H9 (cell line): ENCODE measurements around the gene KRT39. TPM values are rescaled to one million over a fixed set of nuclear protein-coding genes. Genes with fewer than 3 reads are reported as not detected.

Experiments used
- DNase-seq: peaks from one replicate; pipeline ENCODE4 v3.0.0-alpha.2; 2017
- H2AFZ ChIP-seq: one replicate; pipeline ENCODE4 v1.6.1; 2013; ENCODE audit warnings: mild to moderate bottlenecking, low read length, control low read depth, moderate library complexity
- H2AK5ac ChIP-seq: 2 replicates; pipeline ENCODE4 v1.6.1; 2013; ENCODE audit warnings: low read length, control low read depth, mixed read lengths; ENCODE audit not compliant: insufficient read length
- H2BK120ac ChIP-seq: one replicate; pipeline ENCODE4 v1.6.1; 2013; ENCODE audit warnings: low read depth, mild to moderate bottlenecking, low read length, control low read depth, inconsistent platforms; ENCODE audit not compliant: poor library complexity, severe bottlenecking
- H2BK12ac ChIP-seq: 2 replicates; pipeline ENCODE4 v1.6.1; 2013; ENCODE audit warnings: low read length, control low read depth, mixed read lengths, low read depth; ENCODE audit not compliant: insufficient read length
- H2BK15ac ChIP-seq: 2 replicates; pipeline ENCODE4 v1.6.1; 2013; ENCODE audit warnings: low read depth, low read length, control low read depth
- H2BK20ac ChIP-seq: one replicate; pipeline ENCODE4 v1.6.1; 2013; ENCODE audit warnings: low read depth, mild to moderate bottlenecking, low read length, control low read depth, inconsistent platforms; ENCODE audit not compliant: poor library complexity, severe bottlenecking
- H2BK5ac ChIP-seq: 2 replicates; pipeline ENCODE4 v1.6.1; 2013; ENCODE audit warnings: low read length, control low read depth, mixed read lengths; ENCODE audit not compliant: insufficient read length
- H3K14ac ChIP-seq: 2 replicates; pipeline ENCODE4 v1.6.1; 2013; ENCODE audit warnings: low read length, control low read depth; ENCODE audit not compliant: insufficient read depth
- H3K18ac ChIP-seq: 2 replicates; pipeline ENCODE4 v1.6.1; 2013; ENCODE audit warnings: low read depth, mild to moderate bottlenecking, mixed read lengths, low read length, control low read depth; ENCODE audit not compliant: insufficient read length
- H3K23ac ChIP-seq: 2 replicates; pipeline ENCODE4 v1.6.1; 2013; ENCODE audit warnings: low read length, control low read depth, mixed read lengths, low read depth; ENCODE audit not compliant: insufficient read length
- H3K23me2 ChIP-seq: 2 replicates; pipeline ENCODE4 v1.6.1; 2013; ENCODE audit warnings: low read depth, mild to moderate bottlenecking, mixed read lengths, low read length, control low read depth; ENCODE audit not compliant: insufficient read length, poor library complexity, severe bottlenecking
- H3K27ac ChIP-seq: 2 replicates; pipeline ENCODE4 v1.5.1; 2013; ENCODE audit warnings: low read length, control low read depth, mixed read lengths, low read depth; ENCODE audit not compliant: insufficient read length
- H3K27me3 ChIP-seq: 2 replicates; pipeline ENCODE4 v1.6.1; 2013; ENCODE audit warnings: low read length, control low read depth, inconsistent platforms; ENCODE audit not compliant: insufficient read depth
- H3K4ac ChIP-seq: 2 replicates; pipeline ENCODE4 v1.6.1; 2013; ENCODE audit warnings: low read depth, mild to moderate bottlenecking, control low read depth, inconsistent platforms, low read length, moderate library complexity
- H3K4me1 ChIP-seq: 2 replicates; pipeline ENCODE4 v1.6.1; 2013; ENCODE audit warnings: low read length, control low read depth, inconsistent platforms; ENCODE audit not compliant: insufficient read depth
- H3K4me2 ChIP-seq: 2 replicates; pipeline ENCODE4 v1.6.1; 2013; ENCODE audit warnings: low read length, control low read depth, mixed read lengths; ENCODE audit not compliant: insufficient read length, insufficient read depth
- H3K56ac ChIP-seq: 2 replicates; pipeline ENCODE4 v1.6.1; 2013; ENCODE audit warnings: low read depth, mild to moderate bottlenecking, mixed read lengths, low read length, control low read depth; ENCODE audit not compliant: insufficient read length
- H3K79me1 ChIP-seq: 2 replicates; pipeline ENCODE4 v1.6.1; 2013; ENCODE audit warnings: low read depth, mild to moderate bottlenecking, moderate library complexity, low read length, control low read depth, inconsistent platforms; ENCODE audit not compliant: insufficient read depth, poor library complexity, severe bottlenecking
- H3K79me2 ChIP-seq: 2 replicates; pipeline ENCODE4 v1.6.1; 2013; ENCODE audit warnings: low read length, control low read depth, inconsistent platforms; ENCODE audit not compliant: insufficient read depth
- H3K9ac ChIP-seq: 2 replicates; pipeline ENCODE4 v1.6.1; 2013; ENCODE audit warnings: low read length, control low read depth, mixed read lengths; ENCODE audit not compliant: insufficient read length; ENCODE audit errors: extremely low read depth
- H3K9me3 ChIP-seq: one replicate; pipeline ENCODE4 v1.6.1; 2013; ENCODE audit warnings: low read depth, low read length, inconsistent platforms; ENCODE audit not compliant: control insufficient read depth
- H3T11ph ChIP-seq: one replicate; pipeline ENCODE4 v1.6.1; 2013; ENCODE audit warnings: mild to moderate bottlenecking, low read length, control low read depth, inconsistent platforms
- H4K20me1 ChIP-seq: one replicate; pipeline ENCODE4 v1.6.1; 2013; ENCODE audit not compliant: control insufficient read depth, insufficient read length, insufficient read depth
- H4K5ac ChIP-seq: 2 replicates; pipeline ENCODE4 v1.6.1; 2013; ENCODE audit warnings: low read depth, mild to moderate bottlenecking, mixed read lengths, low read length, control low read depth; ENCODE audit not compliant: insufficient read length
- H4K8ac ChIP-seq: replicated peaks from 2 replicates; pipeline ENCODE4 v1.6.1; 2013; ENCODE audit warnings: low read length, control low read depth, mixed read lengths, low read depth; ENCODE audit not compliant: insufficient read length
- H4K91ac ChIP-seq: 2 replicates; pipeline ENCODE4 v1.6.1; 2013; ENCODE audit warnings: low read depth, mild to moderate bottlenecking, moderate library complexity, mixed read lengths, low read length, control low read depth; ENCODE audit not compliant: insufficient read length
- H3K27ac Mint-ChIP-seq, 3 experiments: 2 replicates in 2 of 3; 3 replicates in 1 of 3; pipeline ENCODE4 v1.8.0; 2020 to 2021; ENCODE audit warnings: mixed read lengths in 3 of 3, mild to moderate bottlenecking in 1 of 3, moderate library complexity in 1 of 3
- H3K27me3 Mint-ChIP-seq: 2 replicates; pipeline ENCODE4 v1.8.0; 2021; ENCODE audit warnings: low read depth, mild to moderate bottlenecking, moderate library complexity, mixed read lengths
- H3K36me3 Mint-ChIP-seq, 3 experiments: 2 replicates in 2 of 3; 3 replicates in 1 of 3; pipeline ENCODE4 v1.8.0; 2020 to 2021; ENCODE audit warnings: low read depth in 3 of 3, mixed read lengths in 3 of 3; ENCODE audit not compliant: insufficient read depth in 1 of 3
- H3K4me1 Mint-ChIP-seq, 2 experiments: 2 replicates each; pipeline ENCODE4 v1.8.0; 2020; ENCODE audit warnings: mixed read lengths in 2 of 2
- H3K4me3 Mint-ChIP-seq, 2 experiments: 2 replicates in 1 of 2; 3 replicates in 1 of 2; pipeline ENCODE4 v1.8.0; 2020 to 2021; ENCODE audit warnings: mild to moderate bottlenecking in 2 of 2, mixed read lengths in 2 of 2, moderate library complexity in 1 of 2
- H3K9me3 Mint-ChIP-seq, 2 experiments: 2 replicates in 1 of 2; 3 replicates in 1 of 2; pipeline ENCODE4 v1.8.0; 2020; ENCODE audit warnings: mild to moderate bottlenecking in 2 of 2, mixed read lengths in 2 of 2, moderate library complexity in 1 of 2
- CTCF ChIP-seq: fragments of 200-600 bp; sonication (generic); conservative IDR thresholded peaks from 3 replicates; pipeline ENCODE4 v1.8.0; 2021; ENCODE audit warnings: antibody characterized with exemption, mild to moderate bottlenecking
- WGBS: extraction: QIAGEN DNeasy Blood & Tissue Kit; methylation state at CpG from one replicate; pipeline ENCODE4 v1.1.7; 2013; ENCODE audit warnings: missing lambda C conversion rate, low lambda C conversion rate, mixed read lengths; ENCODE audit not compliant: insufficient read length; ENCODE audit errors: extremely low coverage; 5-methylcytosine and 5-hydroxymethylcytosine counted together
- total RNA-seq: library from RNA; stranded (reverse); gene quantifications from 2 replicates; pipeline ENCODE4 v1.2.1, GENCODE V29; 2021

KRT39 gene
- total RNA-seq, 1 experiment from 2014 or later: not detected

GRCh38 chr17:40944531-40944930 is 22.2 kb downstream of the KRT39 start:
- no peak overlapping the region for H4K8ac ChIP-seq
- H4K5ac ChIP-seq: no peak overlapping the region
- no peaks in the 10 kb centered on the region for H3K9me3 ChIP-seq
- no peak overlapping the region for H2BK20ac ChIP-seq
- no peaks in the 10 kb centered on the region for H3K27me3 ChIP-seq
- no peaks in the 10 kb centered on the region for H3K4me1 ChIP-seq
- Mint-ChIP-seq H3K4me3 (no peak overlapping the region), H3K36me3 (no peaks in the 10 kb centered on the region), H3K27ac (no peak overlapping the region), H3K27me3 (no peaks in the 10 kb centered on the region; the same call in none of the 2 replicates), H3K4me1 (peaks cover 0 to 9% of the 10 kb centered on the region in 2 experiments; a peak in 2 of 4 replicates), H3K9me3 (peaks cover 0 to 4% of the 10 kb centered on the region in 2 experiments; a peak in 3 of 5 replicates)
- no peak overlapping the region for H3K18ac ChIP-seq
- H2BK15ac ChIP-seq: no peak overlapping the region
- H2BK120ac ChIP-seq: no peak overlapping the region
- H3K56ac ChIP-seq: no peak overlapping the region
- no peak overlapping the region for H3K27ac ChIP-seq
- H2BK5ac ChIP-seq: no peak overlapping the region
- no CpG with 5 or more reads among the region's 1 CpG for WGBS
- no peak overlapping the region for H2AK5ac ChIP-seq
- no peaks in the 10 kb centered on the region for H3K79me2 ChIP-seq
- peaks cover 3% of the 10 kb centered on the region for H3K23me2 ChIP-seq
- no peak for TF ChIP-seq CTCF
- no peak overlapping the region for H2BK12ac ChIP-seq
- H4K20me1 ChIP-seq: no peaks in the 10 kb centered on the region
- no peak for DNase-seq
- no peak overlapping the region for H4K91ac ChIP-seq
- no peak overlapping the region for H3K4ac ChIP-seq
- H3K9ac ChIP-seq: no peak overlapping the region
- H3K14ac ChIP-seq: no peak overlapping the region
- H3K23ac ChIP-seq: no peak overlapping the region
- no peak overlapping the region for H3K4me2 ChIP-seq
- no peak overlapping the region for H2AFZ ChIP-seq
- H3K79me1 ChIP-seq: no peaks in the 10 kb centered on the region
- no peak overlapping the region for H3T11ph ChIP-seq
